ENCODE data around the gene EOGT.
A peak's percentile ranks its signal among the peaks of the same experiment; 100 is the strongest.

Gene EOGT

DNA sequence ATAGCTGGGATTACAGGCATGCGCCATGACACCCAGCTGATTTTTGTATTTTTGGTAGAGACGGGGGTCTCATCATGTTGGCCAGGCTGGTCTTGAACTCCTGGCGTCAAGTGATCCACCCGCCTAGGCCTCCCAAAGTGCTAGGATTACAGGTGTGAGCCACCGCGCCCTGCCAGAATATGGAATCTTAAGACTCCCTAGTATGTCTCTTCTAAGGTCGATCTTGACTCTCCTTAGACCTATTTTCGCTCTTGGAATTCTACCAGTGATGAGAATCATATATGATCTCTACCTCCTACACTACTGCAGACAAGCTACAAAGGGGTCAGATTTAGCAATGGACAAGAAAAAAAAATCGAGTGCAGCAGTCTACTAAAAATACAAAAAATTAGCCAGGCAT is 19.3 kb upstream of the EOGT start:
- Histone ChIP-seq H3K27ac (ENCODE audit: low read depth, low read length) (no peak overlapping the region), H3K4me3 (ENCODE audit: low read depth in 1 of 5, low read length in 5 of 5) (no peak overlapping the region), H3K36me3 (ENCODE audit: control insufficient read depth in 5 of 5, insufficient read depth in 5 of 5, low read length in 5 of 5) (peaks cover 46 to 78% (median 61%) of the 10 kb centered on the region in 5 donors), H3K27me3 (ENCODE audit: control insufficient read depth in 5 of 5, insufficient read depth in 4 of 5, low read length in 5 of 5) (no peaks in the 10 kb centered on the region), H3K4me1 (ENCODE audit: control insufficient read depth in 5 of 5, insufficient read depth in 5 of 5, low read length in 5 of 5) (peaks cover 0 to 9% (median 0%) of the 10 kb centered on the region in 5 donors), H3K9me3 (ENCODE audit: control insufficient read depth in 5 of 5, low read length in 5 of 5) (no peaks in the 10 kb centered on the region), H3K9ac (ENCODE audit: low read length in 5 of 5) (no peak overlapping the region)

DNA sequence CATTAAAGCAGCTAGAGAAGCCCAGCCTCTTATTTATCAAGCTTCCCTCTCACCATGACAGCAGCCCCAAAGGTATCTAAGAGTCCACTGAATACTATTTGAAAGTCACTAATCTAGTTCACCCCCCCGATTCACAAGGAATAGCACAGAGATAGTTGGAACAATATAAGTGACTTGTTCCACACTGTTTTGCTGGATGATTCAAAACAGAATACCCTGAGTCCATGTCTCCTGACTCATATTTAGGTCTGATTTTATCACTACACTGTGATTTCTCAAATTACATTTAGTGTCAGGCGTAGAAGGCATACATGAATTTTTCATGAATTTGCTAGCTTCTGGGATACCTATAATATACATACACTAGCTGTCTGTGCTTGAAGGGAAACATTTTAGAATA is 18.7 kb upstream of the EOGT start:
- peaks cover 46 to 76% (median 58%) of the 10 kb centered on the region in 5 donors for H3K36me3 ChIP-seq (ENCODE audit: control insufficient read depth in 5 of 5, insufficient read depth in 5 of 5, low read length in 5 of 5)
- no peaks in the 10 kb centered on the region for H3K27me3 ChIP-seq (ENCODE audit: control insufficient read depth in 5 of 5, insufficient read depth in 4 of 5, low read length in 5 of 5)

DNA sequence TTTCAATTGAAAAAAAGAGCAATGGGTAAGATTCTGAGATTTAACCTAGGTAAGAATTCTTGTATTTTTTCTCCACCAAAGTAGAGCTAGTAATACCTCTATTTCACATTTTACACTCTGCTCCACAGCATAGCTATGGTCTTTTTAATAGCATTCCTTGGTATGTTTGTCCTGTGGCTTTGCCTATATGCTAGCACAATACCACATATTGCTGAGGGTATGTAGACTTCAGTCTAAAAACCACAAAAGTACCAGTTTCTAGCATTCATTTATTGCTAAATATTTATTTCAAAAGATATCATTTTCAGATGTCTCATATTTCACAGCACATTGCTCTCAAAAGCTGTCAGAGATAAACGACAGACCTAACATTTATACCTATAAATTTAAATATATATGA is 18.2 kb upstream of the EOGT start:
- Histone ChIP-seq H3K4me3 (ENCODE audit: low read depth in 1 of 5, low read length in 5 of 5) (no peak overlapping the region), H3K27me3 (ENCODE audit: control insufficient read depth in 5 of 5, insufficient read depth in 4 of 5, low read length in 5 of 5) (no peaks in the 10 kb centered on the region), H3K9me3 (ENCODE audit: control insufficient read depth in 5 of 5, low read length in 5 of 5) (no peaks in the 10 kb centered on the region), H3K4me1 (ENCODE audit: control insufficient read depth in 5 of 5, insufficient read depth in 5 of 5, low read length in 5 of 5) (peaks cover 0 to 14% (median 0%) of the 10 kb centered on the region in 5 donors), H3K36me3 (ENCODE audit: control insufficient read depth in 5 of 5, insufficient read depth in 5 of 5, low read length in 5 of 5) (peaks cover 46 to 75% (median 57%) of the 10 kb centered on the region in 5 donors), H3K9ac (ENCODE audit: low read length in 5 of 5) (no peak overlapping the region), H3K27ac (ENCODE audit: low read depth, low read length) (no peak overlapping the region)

More for the DNA sequence above, 18.7 kb upstream of the EOGT start:
- Histone ChIP-seq H3K9ac (ENCODE audit: low read length in 5 of 5) (no peak overlapping the region), H3K4me1 (ENCODE audit: control insufficient read depth in 5 of 5, insufficient read depth in 5 of 5, low read length in 5 of 5) (peaks cover 0 to 14% (median 0%) of the 10 kb centered on the region in 5 donors), H3K27ac (ENCODE audit: low read depth, low read length) (no peak overlapping the region), H3K4me3 (ENCODE audit: low read depth in 1 of 5, low read length in 5 of 5) (no peak overlapping the region), H3K9me3 (ENCODE audit: control insufficient read depth in 5 of 5, low read length in 5 of 5) (no peaks in the 10 kb centered on the region)

DNA sequence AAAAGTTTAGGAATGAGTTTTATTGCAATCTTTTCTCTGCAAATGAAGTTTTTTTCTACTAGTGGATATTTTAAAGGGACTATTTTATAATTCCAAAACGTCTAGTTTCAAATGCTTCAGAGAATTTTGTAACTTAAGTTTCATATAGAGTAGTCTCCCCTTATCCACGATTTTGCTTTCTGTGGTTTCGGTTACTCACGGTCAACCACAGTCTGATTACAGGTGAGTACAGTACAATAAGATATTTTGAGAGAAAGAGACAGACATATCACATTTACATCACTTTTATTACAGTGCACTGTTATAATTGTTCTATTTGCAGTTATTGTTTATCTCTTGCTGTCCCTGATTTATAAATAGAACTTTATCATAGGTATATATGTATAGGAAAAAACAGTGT is 7.4 kb upstream of the EOGT start:
- Histone ChIP-seq H3K27me3 (ENCODE audit: control insufficient read depth in 5 of 5, insufficient read depth in 4 of 5, low read length in 5 of 5) (no peaks in the 10 kb centered on the region), H3K36me3 (ENCODE audit: control insufficient read depth in 5 of 5, insufficient read depth in 5 of 5, low read length in 5 of 5) (peaks cover 14 to 37% (median 29%) of the 10 kb centered on the region in 5 donors), H3K9me3 (ENCODE audit: control insufficient read depth in 5 of 5, low read length in 5 of 5) (no peaks in the 10 kb centered on the region)

DNA sequence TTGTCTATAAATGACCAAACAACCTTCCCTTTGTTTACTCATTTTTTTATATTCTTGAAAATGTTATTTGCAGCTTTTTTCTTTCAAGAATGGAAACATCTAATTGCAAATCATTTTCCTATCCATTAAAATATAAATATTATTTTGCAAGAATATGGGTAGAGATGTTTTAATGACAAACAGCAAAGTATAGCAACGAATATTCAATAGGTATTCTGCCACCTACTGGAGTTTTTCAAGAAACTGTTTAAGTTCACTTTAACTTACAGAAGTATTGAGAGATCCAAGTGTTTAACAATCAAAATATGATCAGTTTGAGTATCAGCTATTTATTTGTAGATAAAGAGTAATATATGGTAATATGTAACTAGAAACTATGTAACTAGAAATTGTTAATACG is 6.9 kb upstream of the EOGT start:
- Histone ChIP-seq H3K4me3 (ENCODE audit: low read depth in 1 of 5, low read length in 5 of 5) (no peak overlapping the region), H3K27ac (ENCODE audit: low read depth, low read length) (no peak overlapping the region), H3K9ac (ENCODE audit: low read length in 5 of 5) (no peak overlapping the region), H3K36me3 (ENCODE audit: control insufficient read depth in 5 of 5, insufficient read depth in 5 of 5, low read length in 5 of 5) (peaks cover 9 to 33% (median 25%) of the 10 kb centered on the region in 5 donors), H3K4me1 (ENCODE audit: control insufficient read depth in 5 of 5, insufficient read depth in 5 of 5, low read length in 5 of 5) (no peaks in the 10 kb centered on the region), H3K9me3 (ENCODE audit: control insufficient read depth in 5 of 5, low read length in 5 of 5) (no peaks in the 10 kb centered on the region), H3K27me3 (ENCODE audit: control insufficient read depth in 5 of 5, insufficient read depth in 4 of 5, low read length in 5 of 5) (no peaks in the 10 kb centered on the region)

More for the DNA sequence above, 7.4 kb upstream of the EOGT start:
- Histone ChIP-seq H3K4me1 (ENCODE audit: control insufficient read depth in 5 of 5, insufficient read depth in 5 of 5, low read length in 5 of 5) (no peaks in the 10 kb centered on the region), H3K27ac (ENCODE audit: low read depth, low read length) (no peak overlapping the region), H3K9ac (ENCODE audit: low read length in 5 of 5) (no peak overlapping the region), H3K4me3 (ENCODE audit: low read depth in 1 of 5, low read length in 5 of 5) (no peak overlapping the region)

DNA sequence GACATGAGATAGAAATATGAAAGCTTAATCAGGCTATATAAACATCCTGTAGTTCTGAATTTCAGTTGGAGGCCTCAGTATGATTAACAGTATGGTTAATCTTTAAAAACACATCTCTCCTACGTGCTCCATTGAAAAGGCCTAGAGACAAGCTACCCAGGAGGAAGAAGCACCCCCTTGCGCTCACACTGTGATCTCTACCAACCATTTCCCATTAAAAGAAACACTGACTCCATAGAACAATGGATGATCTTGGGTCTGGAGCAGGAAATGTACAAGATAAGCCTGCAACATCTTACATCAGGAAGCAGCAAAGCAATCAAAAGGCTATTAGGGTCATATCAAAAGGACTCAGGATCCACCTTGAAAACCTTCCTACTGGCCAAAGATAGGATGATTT is 3.4 kb upstream of the EOGT start:
- Histone ChIP-seq H3K9me3 (ENCODE audit: control insufficient read depth in 5 of 5, low read length in 5 of 5) (no peaks in the 10 kb centered on the region), H3K4me1 (ENCODE audit: control insufficient read depth in 5 of 5, insufficient read depth in 5 of 5, low read length in 5 of 5) (peaks cover 0 to 18% (median 18%) of the 10 kb centered on the region in 5 donors), H3K4me3 (ENCODE audit: low read depth in 1 of 5, low read length in 5 of 5) (no peak overlapping the region), H3K36me3 (ENCODE audit: control insufficient read depth in 5 of 5, insufficient read depth in 5 of 5, low read length in 5 of 5) (peaks cover 0 to 16% (median 2%) of the 10 kb centered on the region in 5 donors), H3K9ac (ENCODE audit: low read length in 5 of 5) (no peak overlapping the region), H3K27me3 (ENCODE audit: control insufficient read depth in 5 of 5, insufficient read depth in 4 of 5, low read length in 5 of 5) (no peaks in the 10 kb centered on the region), H3K27ac (ENCODE audit: low read depth, low read length) (no peak overlapping the region)

DNA sequence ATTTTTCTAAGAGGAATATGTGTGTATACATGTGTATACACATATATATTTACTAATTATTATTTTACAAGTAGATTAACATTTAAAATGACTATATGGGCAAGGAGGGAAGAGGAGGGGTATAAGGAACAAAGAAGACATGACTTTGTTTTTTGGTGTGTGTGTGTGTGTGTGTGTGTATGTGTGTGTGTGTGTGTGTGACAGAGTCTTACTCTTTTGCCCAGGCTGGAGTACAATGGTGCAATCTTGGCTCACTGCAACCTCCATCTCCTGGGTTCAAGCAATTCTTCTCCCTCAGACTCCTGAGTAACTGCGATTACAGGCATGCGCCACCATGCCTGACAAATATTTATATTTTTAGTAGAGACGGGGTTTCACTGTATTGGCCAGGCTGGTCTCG is 2.6 kb upstream of the EOGT start:
- H3K27ac ChIP-seq (ENCODE audit: low read depth, low read length), result no peak overlapping the region
- H3K4me3 ChIP-seq (ENCODE audit: low read depth in 1 of 5, low read length in 5 of 5), result no peak overlapping the region
- no peak overlapping the region for H3K9ac ChIP-seq (ENCODE audit: low read length in 5 of 5)
- H3K9me3 ChIP-seq (ENCODE audit: control insufficient read depth in 5 of 5, low read length in 5 of 5), result no peaks in the 10 kb centered on the region
- peaks cover 0 to 21% (median 19%) of the 10 kb centered on the region in 5 donors for H3K4me1 ChIP-seq (ENCODE audit: control insufficient read depth in 5 of 5, insufficient read depth in 5 of 5, low read length in 5 of 5)
- H3K27me3 ChIP-seq (ENCODE audit: control insufficient read depth in 5 of 5, insufficient read depth in 4 of 5, low read length in 5 of 5), result no peaks in the 10 kb centered on the region
- peaks cover 2 to 12% (median 3%) of the 10 kb centered on the region in 5 donors for H3K36me3 ChIP-seq (ENCODE audit: control insufficient read depth in 5 of 5, insufficient read depth in 5 of 5, low read length in 5 of 5)

DNA sequence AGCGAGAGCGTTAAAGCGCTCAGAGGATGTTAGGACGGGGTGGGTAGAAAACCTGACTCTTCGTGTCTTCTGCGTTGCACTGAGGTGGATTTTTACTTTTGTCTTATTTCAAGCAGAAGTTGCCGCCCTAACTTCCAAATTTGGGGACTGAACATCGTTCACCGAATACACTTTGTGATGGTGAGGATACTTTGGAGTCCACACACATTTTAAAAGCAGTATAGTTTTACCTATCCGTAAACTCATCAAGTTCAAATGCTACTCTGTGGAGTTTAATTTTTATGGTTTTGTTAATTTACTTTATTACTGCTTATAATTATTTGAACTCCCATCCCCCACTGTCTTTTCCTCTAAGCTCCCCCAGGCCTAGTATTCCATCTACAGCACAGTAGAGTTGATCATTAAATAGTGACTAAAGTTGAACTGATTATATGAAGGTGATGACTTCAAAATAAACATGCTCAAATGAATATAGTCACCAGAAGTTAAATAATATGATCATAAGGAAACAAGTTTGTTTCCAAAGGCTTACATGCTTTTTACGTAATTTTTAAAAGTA is 617 bp upstream of the EOGT start:
- H3K9me3 ChIP-seq (ENCODE audit: control insufficient read depth in 5 of 5, low read length in 5 of 5), result no peaks in the 10 kb centered on the region
- H3K9ac ChIP-seq (ENCODE audit: low read length in 5 of 5), result peak overlapping the region in 4 of 5 donors; percentile 77 to 89 (median 87)
- peak overlapping the region; percentile 96 for H3K27ac ChIP-seq (ENCODE audit: low read depth, low read length)
- H3K4me3 ChIP-seq (ENCODE audit: low read depth in 1 of 5, low read length in 5 of 5), result peak overlapping the region; percentile 77 to 86 (median 78)
- peaks cover 2 to 9% (median 2%) of the 10 kb centered on the region in 5 donors for H3K36me3 ChIP-seq (ENCODE audit: control insufficient read depth in 5 of 5, insufficient read depth in 5 of 5, low read length in 5 of 5)
- peaks cover 0 to 31% (median 28%) of the 10 kb centered on the region in 5 donors for H3K4me1 ChIP-seq (ENCODE audit: control insufficient read depth in 5 of 5, insufficient read depth in 5 of 5, low read length in 5 of 5)
- no peaks in the 10 kb centered on the region for H3K27me3 ChIP-seq (ENCODE audit: control insufficient read depth in 5 of 5, insufficient read depth in 4 of 5, low read length in 5 of 5)

DNA sequence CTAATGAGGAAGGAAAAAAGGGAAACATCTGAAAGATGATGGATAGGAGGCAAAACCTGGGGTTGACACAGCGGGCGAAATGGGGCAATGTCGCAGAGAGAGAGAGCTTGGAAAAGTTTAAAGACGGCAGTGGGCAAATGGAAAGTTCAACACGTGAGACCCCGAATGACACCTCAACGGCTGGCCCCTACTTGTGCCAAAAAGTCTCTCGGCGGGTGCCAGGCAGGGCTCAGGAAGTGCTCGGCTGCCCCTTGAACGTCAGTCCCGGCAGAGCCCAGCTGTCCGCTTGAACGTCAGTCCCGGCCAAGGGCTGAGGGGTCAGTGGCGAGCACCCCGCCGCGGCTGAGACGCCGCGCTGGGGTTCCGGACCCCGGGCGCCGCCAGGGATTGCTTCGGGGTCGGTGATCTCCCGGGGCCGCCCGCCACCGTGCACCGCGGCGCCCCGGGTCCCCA is 658 bp downstream of the EOGT start:
- H3K27me3 ChIP-seq (ENCODE audit: control insufficient read depth in 5 of 5, insufficient read depth in 4 of 5, low read length in 5 of 5), result no peaks in the 10 kb centered on the region
- peaks cover 4 to 12% (median 6%) of the 10 kb centered on the region in 5 donors for H3K36me3 ChIP-seq (ENCODE audit: control insufficient read depth in 5 of 5, insufficient read depth in 5 of 5, low read length in 5 of 5)
- peak overlapping the region; percentile 69 to 86 (median 77) for H3K4me3 ChIP-seq (ENCODE audit: low read depth in 1 of 5, low read length in 5 of 5)
- H3K4me1 ChIP-seq (ENCODE audit: control insufficient read depth in 5 of 5, insufficient read depth in 5 of 5, low read length in 5 of 5), result peaks cover 2 to 37% (median 33%) of the 10 kb centered on the region in 5 donors
- peak overlapping the region; percentile 22 to 88 (median 86) for H3K9ac ChIP-seq (ENCODE audit: low read length in 5 of 5)
- H3K27ac ChIP-seq (ENCODE audit: low read depth, low read length), result peak overlapping the region; percentile 96
- no peaks in the 10 kb centered on the region for H3K9me3 ChIP-seq (ENCODE audit: control insufficient read depth in 5 of 5, low read length in 5 of 5)

DNA sequence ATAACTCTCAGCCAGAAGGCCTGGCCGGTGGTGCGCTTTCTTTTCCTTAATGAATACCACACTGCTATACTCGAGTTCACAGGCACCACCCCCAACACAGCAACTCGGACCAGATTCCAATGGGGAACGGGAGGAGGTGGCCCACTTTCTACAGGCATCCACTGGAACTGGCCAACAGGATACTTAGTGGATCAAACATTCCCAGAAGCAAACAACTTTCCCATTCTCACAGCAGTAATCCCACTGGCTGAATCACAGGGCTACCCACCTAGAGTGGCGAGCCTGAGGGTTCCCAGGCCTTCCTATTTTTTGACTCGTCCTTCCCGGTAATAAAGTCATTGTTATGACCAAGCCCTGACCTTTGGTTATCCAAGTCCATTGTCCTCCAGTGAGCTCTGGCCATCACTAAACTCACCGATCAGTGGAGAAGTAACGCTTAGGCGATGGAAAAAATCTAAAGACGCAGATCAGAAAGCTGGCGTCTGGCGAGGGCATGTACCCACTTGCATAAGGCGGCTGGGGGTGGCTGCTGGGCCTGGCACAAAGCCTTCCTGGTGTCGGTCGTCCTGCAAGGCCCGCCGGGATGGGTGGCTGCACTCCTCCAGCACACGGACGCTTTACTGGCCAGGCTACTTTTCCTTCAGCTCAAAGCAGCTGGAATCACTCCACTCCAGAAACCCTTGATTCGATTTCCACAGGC is 1.2 kb downstream of the EOGT start:
- peaks cover 2 to 37% (median 33%) of the 10 kb centered on the region in 5 donors for H3K4me1 ChIP-seq (ENCODE audit: control insufficient read depth in 5 of 5, insufficient read depth in 5 of 5, low read length in 5 of 5)
- no peaks in the 10 kb centered on the region for H3K27me3 ChIP-seq (ENCODE audit: control insufficient read depth in 5 of 5, insufficient read depth in 4 of 5, low read length in 5 of 5)
- peaks cover 4 to 16% (median 9%) of the 10 kb centered on the region in 5 donors for H3K36me3 ChIP-seq (ENCODE audit: control insufficient read depth in 5 of 5, insufficient read depth in 5 of 5, low read length in 5 of 5)
- H3K9ac ChIP-seq (ENCODE audit: low read length in 5 of 5), result peak overlapping the region; percentile 22 to 88 (median 86)
- peak overlapping the region; percentile 69 to 86 (median 77) for H3K4me3 ChIP-seq (ENCODE audit: low read depth in 1 of 5, low read length in 5 of 5)
- no peaks in the 10 kb centered on the region for H3K9me3 ChIP-seq (ENCODE audit: control insufficient read depth in 5 of 5, low read length in 5 of 5)
- peak overlapping the region; percentile 96 for H3K27ac ChIP-seq (ENCODE audit: low read depth, low read length)
